ENCODE data around the gene MRO.

GRCh38 chr18:50796495-50796894 is 23.3 kb downstream of the MRO start:
- TF ChIP-seq, protein P1, sequence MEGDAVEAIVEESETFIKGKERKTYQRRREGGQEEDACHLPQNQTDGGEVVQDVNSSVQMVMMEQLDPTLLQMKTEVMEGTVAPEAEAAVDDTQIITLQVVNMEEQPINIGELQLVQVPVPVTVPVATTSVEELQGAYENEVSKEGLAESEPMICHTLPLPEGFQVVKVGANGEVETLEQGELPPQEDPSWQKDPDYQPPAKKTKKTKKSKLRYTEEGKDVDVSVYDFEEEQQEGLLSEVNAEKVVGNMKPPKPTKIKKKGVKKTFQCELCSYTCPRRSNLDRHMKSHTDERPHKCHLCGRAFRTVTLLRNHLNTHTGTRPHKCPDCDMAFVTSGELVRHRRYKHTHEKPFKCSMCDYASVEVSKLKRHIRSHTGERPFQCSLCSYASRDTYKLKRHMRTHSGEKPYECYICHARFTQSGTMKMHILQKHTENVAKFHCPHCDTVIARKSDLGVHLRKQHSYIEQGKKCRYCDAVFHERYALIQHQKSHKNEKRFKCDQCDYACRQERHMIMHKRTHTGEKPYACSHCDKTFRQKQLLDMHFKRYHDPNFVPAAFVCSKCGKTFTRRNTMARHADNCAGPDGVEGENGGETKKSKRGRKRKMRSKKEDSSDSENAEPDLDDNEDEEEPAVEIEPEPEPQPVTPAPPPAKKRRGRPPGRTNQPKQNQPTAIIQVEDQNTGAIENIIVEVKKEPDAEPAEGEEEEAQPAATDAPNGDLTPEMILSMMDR (IDR thresholded peaks at IDR 0.05; ENCODE audit: insufficient read depth, low read depth, low read length) = no peak
- no peak for TF ChIP-seq EZH2 (IDR thresholded peaks at IDR 0.05; ENCODE audit: insufficient read depth, low read length)

Data from astrocyte (in vitro differentiated cells and primary cell).